GM19351 (cell line): ENCODE measurements around the gene CD151.

Experiments used
- ATAC-seq: cut with Tn5 transposase; IDR thresholded peaks from one replicate; pipeline ENCODE4 v1.9.1; 2021; ENCODE audit warnings: mild to moderate bottlenecking, moderate library complexity; ENCODE audit not compliant: unreplicated experiment

CD151 gene

GRCh38 chr11:827897-828192, 4.9 kb upstream of the CD151 start, which contains the start of gene CRACR2B:
Gene CRACR2B, plus strand, starts transcription at chr11:827919. Its CDS starts 689 bp downstream, at chr11:828608.
- no peak for ATAC-seq

GRCh38 chr11:828506-829175, 4.1 kb upstream of the CD151 start:
- no peak for ATAC-seq

GRCh38 chr11:829176-829846, 3.4 kb upstream of the CD151 start:
- ATAC-seq, result no peak

- peak; percentile 4 for ATAC-seq
Measured at GRCh38 chr11:829847-830294, 2.9 kb upstream of the CD151 start.

GRCh38 chr11:830295-831117, 2.2 kb upstream of the CD151 start:
- peak; percentile 44 for ATAC-seq

GRCh38 chr11:831118-831864, 1.5 kb upstream of the CD151 start:
- ATAC-seq, result no peak

- no peak for ATAC-seq
Measured at GRCh38 chr11:831961-832528, 707 bp upstream of the CD151 start.

GRCh38 chr11:833114-833791, 501 bp downstream of the CD151 start:
- ATAC-seq, result peak; percentile 25

GRCh38 chr11:833849-834311, 1.1 kb downstream of the CD151 start:
- ATAC-seq, result no peak

- no peak for ATAC-seq
Measured at GRCh38 chr11:834371-835316, 1.9 kb downstream of the CD151 start.

GRCh38 chr11:836274-836673, 3.5 kb downstream of the CD151 start:
- no peak for ATAC-seq

GRCh38 chr11:836700-837099, 3.9 kb downstream of the CD151 start:
- no peak for ATAC-seq

GRCh38 chr11:837189-837989, 4.6 kb downstream of the CD151 start:
- no peak for ATAC-seq

GRCh38 chr11:837990-838307, 5.2 kb downstream of the CD151 start:
- no peak for ATAC-seq

- no peak for ATAC-seq
Measured at GRCh38 chr11:838441-839279, 5.9 kb downstream of the CD151 start.

GRCh38 chr11:839280-839623, 6.5 kb downstream of the CD151 start:
- no peak for ATAC-seq

GRCh38 chr11:839875-840617, 7.3 kb downstream of the CD151 start:
- no peak for ATAC-seq
